B cell (primary cell): Measurements from ENCODE around the gene AKR7A2. TPM values are rescaled to one million over a fixed set of nuclear protein-coding genes. Genes with fewer than 3 reads are reported as not detected.

Experiments
- ATAC-seq: fragments of 200-7000 bp; cut with Tn5 transposase; one replicate; pipeline ENCODE4 v1.10.0; 2021; ENCODE audit warnings: low read depth, mild to moderate bottlenecking, moderate number of reproducible peaks, moderate library complexity
- CTCF ChIA-PET: fragments of 350-600 bp; sonication (Branson Sonifier 250); formaldehyde crosslinking; loops from one replicate; lab custom pipeline; 2021; ENCODE audit warnings: antibody characterized with exemption, inconsistent platforms; lab: Charles Lee
- POLR2A ChIA-PET: fragments of 350-600 bp; sonication (Branson Sonifier 250); formaldehyde crosslinking; loops from one replicate; lab custom pipeline; 2021; ENCODE audit warnings: antibody characterized with exemption; lab: Charles Lee
- DNase-seq: peaks from one replicate; pipeline ENCODE4 v3.0.0; 2013
- H2AFZ ChIP-seq: 2 replicates; pipeline ENCODE4 v1.6.1; 2012; ENCODE audit warnings: mild to moderate bottlenecking, low read depth, low read length; ENCODE audit not compliant: insufficient read depth, poor library complexity, severe bottlenecking
- H3K27ac ChIP-seq, 2 donors: 1 replicate in 1 of 2; 2 replicates in 1 of 2; pipeline ENCODE4 v1.5.1; 2012 to 2013; ENCODE audit warnings: low read length in 2 of 2, mild to moderate bottlenecking in 2 of 2, moderate library complexity in 1 of 2
- H3K27me3 ChIP-seq, 4 experiments: fragments of 200-600 bp in 1 of 4; sonication (generic) in 1 of 4; replicated peaks in 1 of 4; 1 replicate in 2 of 4; 2 replicates in 2 of 4; pipeline versions ENCODE4 v1.6.1 to v1.7.0; 2013 to 2016; ENCODE audit warnings: low read length in 3 of 4, mild to moderate bottlenecking in 2 of 4, mixed read lengths in 1 of 4, moderate library complexity in 1 of 4; ENCODE audit not compliant: insufficient read depth in 4 of 4, control insufficient read depth in 3 of 4; ENCODE audit errors: control extremely low read depth in 1 of 4
- H3K36me3 ChIP-seq, 2 experiments: replicated peaks in 1 of 2; 1 replicate in 1 of 2; 2 replicates in 1 of 2; pipeline versions ENCODE4 v1.6.1 to v1.7.1; 2013; ENCODE audit warnings: low read length in 1 of 2; ENCODE audit not compliant: insufficient read depth in 2 of 2, control insufficient read depth in 1 of 2; ENCODE audit errors: control extremely low read depth in 1 of 2, extremely low read depth in 1 of 2
- H3K4me1 ChIP-seq, 2 donors: fragments of 200-600 bp in 1 of 2; sonication (generic) in 1 of 2; 1 replicate in 1 of 2; 2 replicates in 1 of 2; pipeline versions ENCODE4 v1.5.1 to v1.6.1; 2013 to 2017; ENCODE audit warnings: low read length in 2 of 2; ENCODE audit not compliant: control insufficient read depth in 2 of 2, insufficient read depth in 2 of 2
- H3K4me2 ChIP-seq: replicated peaks from 2 replicates; pipeline ENCODE3; 2012; ENCODE audit warnings: mild to moderate bottlenecking, low read depth, low read length; ENCODE audit not compliant: poor library complexity, severe bottlenecking
- H3K4me3 ChIP-seq, 5 experiments: fragments of 200-600 bp in 1 of 5; sonication (generic) in 1 of 5; 1 replicate in 3 of 5; 2 replicates in 2 of 5; pipeline versions ENCODE4 v1.5.1 to v1.7.0; 2011 to 2016; ENCODE audit warnings: low read length in 4 of 5, mild to moderate bottlenecking in 4 of 5, low read depth in 2 of 5, control low read depth in 1 of 5, moderate library complexity in 1 of 5; ENCODE audit not compliant: insufficient read depth in 1 of 5; ENCODE audit errors: control extremely low read depth in 1 of 5, extremely low read depth in 1 of 5
- H3K79me2 ChIP-seq: fragments of 200-600 bp; sonication (generic); one replicate; pipeline ENCODE4 v1.6.0; 2016; ENCODE audit warnings: low read length; ENCODE audit not compliant: control insufficient read depth, insufficient read depth
- H3K9ac ChIP-seq: fragments of 200-600 bp; sonication (generic); 2 replicates; pipeline ENCODE4 v1.6.1; 2017; ENCODE audit warnings: mild to moderate bottlenecking, low read length, moderate library complexity
- H3K9me3 ChIP-seq, 3 donors: one replicate each; pipeline versions ENCODE4 v1.6.1 to v1.7.1; 2013; ENCODE audit warnings: low read length in 2 of 3; ENCODE audit not compliant: control insufficient read depth in 2 of 3, insufficient read depth in 1 of 3; ENCODE audit errors: control extremely low read depth in 1 of 3
- H4K20me1 ChIP-seq: 2 replicates; pipeline ENCODE4 v1.6.0; 2012; ENCODE audit warnings: mild to moderate bottlenecking, low read length; ENCODE audit not compliant: insufficient read depth, control insufficient read depth, poor library complexity, severe bottlenecking
- H3K27ac Mint-ChIP-seq: one replicate; pipeline ENCODE4 v1.8.0; 2021; ENCODE audit warnings: mixed read lengths
- H3K27me3 Mint-ChIP-seq: one replicate; pipeline ENCODE4 v1.8.0; 2021; ENCODE audit warnings: mixed read lengths
- H3K4me1 Mint-ChIP-seq: one replicate; pipeline ENCODE4 v1.8.0; 2021; ENCODE audit warnings: mixed read lengths
- H3K4me3 Mint-ChIP-seq: one replicate; pipeline ENCODE4 v1.8.0; 2021; ENCODE audit warnings: mixed read lengths
- H3K9me3 Mint-ChIP-seq: one replicate; pipeline ENCODE4 v1.8.0; 2022; ENCODE audit warnings: mixed read lengths; ENCODE audit not compliant: insufficient read depth
- CTCF ChIP-seq: fragments of 200-600 bp; IDR thresholded peaks from one replicate; pipeline ENCODE4 v1.8.0; 2022; ENCODE audit warnings: antibody characterized with exemption, mild to moderate bottlenecking
- EZH2 ChIP-seq: IDR thresholded peaks from 2 replicates; pipeline ENCODE4 v1.6.1; 2012; ENCODE audit warnings: borderline replicate concordance, low read depth, mild to moderate bottlenecking, moderate library complexity, low read length; ENCODE audit not compliant: insufficient read depth, poor library complexity, severe bottlenecking
- WGBS: methylation state at CpG from one replicate; pipeline ENCODE4 v1.1.5; 2013; ENCODE audit warnings: missing lambda C conversion rate; ENCODE audit not compliant: insufficient coverage; 5-methylcytosine and 5-hydroxymethylcytosine counted together
- intact Hi-C: fragments of 100-400 bp; cut with micrococcal nuclease; formaldehyde crosslinking; loops from one replicate; pipeline ENCODE4 v1.10.0; 2022
- polyA plus RNA-seq: library from polyadenylated mRNA; depleted of rRNA; stranded (reverse); fragments of >200 nt; gene quantifications from 2 replicates; pipeline ENCODE4 v1.2.3, GENCODE V29; 2012
- total RNA-seq, 2 donors: library from RNA; stranded (reverse); fragments of 120-200 nt in 1 of 2; gene quantifications; 1 replicate in 1 of 2; 2 replicates in 1 of 2; pipeline versions ENCODE4 v1.2.3 to v1.2.4, GENCODE V29; 2013 to 2022

The AKR7A2 gene
- total and polyA plus RNA-seq, 2 donors (not counting 1 experiment from before 2014, with no cell fraction given), result 23.7 to 32.1 TPM

- WGBS, result 96% methylated on average over 21 of the region's 27 CpGs
- TF ChIP-seq EZH2 (no peak), CTCF (no peak)
- no peak overlapping the region for H2AFZ ChIP-seq
- H3K79me2 ChIP-seq, result no peaks in the 10 kb centered on the region
- H3K4me2 ChIP-seq, result no peak overlapping the region
- H3K27ac ChIP-seq, result no peak overlapping the region
- intact Hi-C loops, result loop anchor here (5.0 kb wide), 1 partner anchor 50 kb away; no protein-coding TSS in a partner anchor
- CTCF ChIA-PET, result interaction anchor here (0.9 to 1.4 kb wide), 7 partner anchors 35 to 320 kb away, joined by 3 to 4 read pairs (median 3); no protein-coding TSS in a partner anchor
- Mint-ChIP-seq H3K27ac (no peak overlapping the region), H3K4me3 (no peak overlapping the region), H3K4me1 (peaks cover 1% of the 10 kb centered on the region), H3K27me3 (no peaks in the 10 kb centered on the region), H3K9me3 (no peaks in the 10 kb centered on the region)
- H3K4me3 ChIP-seq, result no peak overlapping the region
- POLR2A ChIA-PET, result no interaction called here
- H3K9ac ChIP-seq, result no peak overlapping the region
- no peaks in the 10 kb centered on the region for H3K9me3 ChIP-seq
- H4K20me1 ChIP-seq, result peaks cover 33% of the 10 kb centered on the region
- no peak for DNase-seq
- no peaks in the 10 kb centered on the region for H3K27me3 ChIP-seq
- H3K36me3 ChIP-seq, result peaks cover 0 to 72% of the 10 kb centered on the region in 2 experiments
- no peak for ATAC-seq
- no peaks in the 10 kb centered on the region for H3K4me1 ChIP-seq
Observed at GRCh38 chr1:19342062-19342750, 30.3 kb upstream of the AKR7A2 start.
